Kidney epithelial cell (primary cell): ENCODE data around the gene PRELID3B. TPM values are rescaled to one million over a fixed set of nuclear protein-coding genes. Genes with fewer than 3 reads are reported as not detected.

Experiments
- DNase-seq: peaks from one replicate; pipeline ENCODE4 v3.0.0-alpha.2; 2010; ENCODE audit warnings: low read depth
- H3K27me3 ChIP-seq: 2 replicates; pipeline ENCODE4 v1.6.0; 2011; ENCODE audit warnings: low read length; ENCODE audit not compliant: control insufficient read depth, insufficient read depth
- H3K36me3 ChIP-seq: 2 replicates; pipeline ENCODE4 v1.5.1; 2011; ENCODE audit warnings: low read length; ENCODE audit not compliant: control insufficient read depth, insufficient read depth
- H3K4me3 ChIP-seq: 2 replicates; pipeline ENCODE4 v1.5.1; 2011; ENCODE audit warnings: low read depth, mild to moderate bottlenecking, control low read depth, low read length
- CTCF ChIP-seq: IDR thresholded peaks from 2 replicates; pipeline ENCODE4 v1.5.1; 2011; ENCODE audit warnings: mild to moderate bottlenecking, moderate library complexity, low read length, control low read depth, inconsistent platforms; ENCODE audit not compliant: insufficient read depth, poor library complexity, severe bottlenecking
- total RNA-seq: library from RNA; depleted of rRNA; stranded (reverse); fragments of >200 nt; gene quantifications from 2 replicates; pipeline ENCODE4 v1.2.3, GENCODE V29; 2015

The PRELID3B gene
- total RNA-seq, 1 donor from 2014 or later: 61.5 TPM

DNA sequence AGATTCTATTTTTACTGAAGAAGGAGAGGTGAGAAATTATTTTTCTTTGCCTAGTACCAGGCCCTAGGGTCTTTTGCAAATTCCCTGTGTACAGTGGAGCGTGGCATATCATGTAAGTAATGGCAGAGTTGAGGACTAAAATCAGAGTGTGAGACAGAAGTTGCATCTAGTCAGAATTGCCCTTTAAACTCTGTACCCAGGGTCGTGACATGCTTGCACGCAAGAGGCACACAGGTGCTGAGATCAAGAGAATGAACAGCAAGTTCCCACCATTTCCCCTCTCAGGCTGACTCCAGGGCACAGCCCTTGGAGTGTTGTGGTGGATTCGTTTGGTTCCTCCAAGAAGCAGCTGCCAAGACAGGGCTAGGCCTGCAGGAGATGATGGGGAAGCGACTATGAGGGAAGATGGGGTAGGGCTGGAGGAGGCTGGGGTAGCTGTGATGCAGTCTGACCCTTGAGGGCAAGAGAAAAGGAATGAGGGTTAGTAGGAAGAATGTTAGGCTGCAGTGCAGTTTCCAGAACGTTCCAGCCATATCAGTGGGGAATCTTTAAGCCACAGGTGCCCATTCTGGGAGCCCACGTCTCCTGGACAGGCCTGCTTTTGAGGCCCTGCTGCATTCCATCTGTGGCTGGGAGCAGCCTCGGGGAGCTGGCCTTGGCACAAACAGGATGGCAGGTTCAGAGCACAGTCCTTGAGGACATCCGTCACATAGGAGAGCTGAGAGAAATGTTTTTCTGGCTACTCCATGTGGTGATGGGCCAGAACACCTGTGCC is 54.6 kb downstream of the PRELID3B start:
- H3K36me3 ChIP-seq: peaks cover 1% of the 10 kb centered on the region
- H3K27me3 ChIP-seq: no peaks in the 10 kb centered on the region
- TF ChIP-seq CTCF: no peak
- no peak overlapping the region for H3K4me3 ChIP-seq
- no peak for DNase-seq

GRCh38 chr20:58986968-58987517 is 55.5 kb downstream of the PRELID3B start:
- Histone ChIP-seq H3K36me3 (no peaks in the 10 kb centered on the region), H3K4me3 (no peak overlapping the region), H3K27me3 (no peaks in the 10 kb centered on the region)
- no peak for TF ChIP-seq CTCF
- no peak for DNase-seq

DNA sequence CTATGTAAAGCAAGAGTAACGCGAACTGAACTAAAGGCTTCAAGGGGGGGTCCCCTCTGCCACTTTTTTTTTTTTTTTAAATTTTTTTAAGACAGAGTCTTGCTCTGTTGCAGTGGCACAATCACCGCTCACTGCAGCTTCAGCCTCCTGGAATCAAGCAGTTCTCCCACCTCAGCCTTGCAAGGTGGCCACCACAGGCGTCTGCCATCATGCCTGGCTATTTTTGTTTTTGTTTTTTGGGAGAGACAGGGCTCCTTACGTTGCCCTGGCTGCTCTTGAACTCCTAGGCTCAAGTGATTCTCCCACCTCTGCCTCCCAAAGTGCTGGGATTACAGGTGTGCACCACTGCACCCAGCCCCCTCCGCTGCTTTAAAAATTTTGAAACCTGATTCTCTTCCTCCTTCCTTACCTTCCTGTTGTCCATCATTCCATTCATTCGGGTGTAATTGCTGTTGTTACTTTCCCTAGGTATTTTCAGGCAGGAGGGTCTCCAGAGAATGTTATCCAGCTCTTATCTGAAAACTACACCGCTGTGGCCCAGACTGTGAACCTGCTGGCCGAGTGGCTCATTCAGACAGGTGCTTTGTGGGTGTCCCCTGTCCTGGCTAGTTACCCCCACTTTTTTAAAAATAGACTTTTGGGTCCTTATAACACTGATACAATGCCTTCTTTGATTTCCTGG is 56.2 kb downstream of the PRELID3B start:
- H3K27me3 ChIP-seq: no peaks in the 10 kb centered on the region
- no peak for DNase-seq
- H3K36me3 ChIP-seq: no peaks in the 10 kb centered on the region
- no peak for TF ChIP-seq CTCF
- H3K4me3 ChIP-seq: no peak overlapping the region

DNA sequence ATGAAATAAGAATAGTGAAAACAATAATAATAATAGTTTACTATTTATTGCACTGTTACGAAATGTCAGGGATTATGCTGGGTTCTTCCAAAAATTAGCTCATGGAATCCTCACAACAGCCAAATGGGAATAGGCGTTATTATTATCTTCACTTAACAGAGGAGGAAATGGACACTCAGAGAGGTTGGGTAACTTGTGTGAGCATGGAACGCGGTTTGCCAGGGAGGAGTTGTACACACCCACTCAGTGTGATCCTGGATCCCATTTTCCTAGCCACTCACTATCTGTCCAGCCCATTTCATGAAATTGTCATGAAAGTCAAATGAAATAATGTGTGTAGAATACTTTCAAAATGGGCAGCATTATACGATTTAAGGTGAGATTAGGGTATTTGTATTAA is 56.9 kb downstream of the PRELID3B start:
- Histone ChIP-seq H3K4me3 (no peak overlapping the region), H3K27me3 (no peaks in the 10 kb centered on the region), H3K36me3 (no peaks in the 10 kb centered on the region)
- TF ChIP-seq CTCF: no peak
- no peak for DNase-seq

DNA sequence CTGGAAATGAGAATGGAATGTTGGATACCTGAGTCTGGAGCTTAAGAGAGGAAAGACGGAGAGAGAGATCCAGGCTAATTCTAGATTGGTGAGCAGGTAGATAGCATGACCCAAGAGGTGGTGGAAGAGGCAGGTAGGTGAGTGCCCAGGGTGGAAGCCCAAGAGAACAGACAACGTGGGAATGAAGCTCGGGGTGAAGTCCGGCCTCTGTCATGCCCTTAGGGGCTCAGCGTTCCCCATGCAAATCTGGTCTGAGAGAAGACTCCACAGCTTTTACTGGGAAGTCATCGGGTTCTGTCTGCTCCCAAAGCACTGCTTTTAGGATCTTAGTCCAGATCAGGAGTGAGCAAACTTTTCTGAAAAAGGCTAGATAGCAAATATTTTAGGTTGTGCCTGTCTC is 57.9 kb downstream of the PRELID3B start:
- DNase-seq: no peak
- Histone ChIP-seq H3K27me3 (no peaks in the 10 kb centered on the region), H3K4me3 (no peak overlapping the region), H3K36me3 (no peaks in the 10 kb centered on the region)
- TF ChIP-seq CTCF: no peak

Other genes starting within 250 kb of the PRELID3B start
- 0.07 and 1.3 TPM in 2 replicates for gene GNAS-AS1, start 191.9 kb downstream of the PRELID3B start, total RNA-seq
- 851 and 877 TPM in 2 replicates for gene GNAS, start 190.1 kb downstream of the PRELID3B start, total RNA-seq
- gene NELFCD, start 61.5 kb downstream of the PRELID3B start, total RNA-seq: 43.7 and 49.2 TPM in 2 replicates
- 109 and 121 TPM in 2 replicates for gene CTSZ, start 35.5 kb downstream of the PRELID3B start, total RNA-seq
- not detected in 2 replicates for gene TUBB1, start 23.4 kb downstream of the PRELID3B start, total RNA-seq
- gene ATP5F1E, start 10.5 kb downstream of the PRELID3B start, total RNA-seq: 26.9 and 33.8 TPM in 2 replicates
- not detected in 2 replicates for gene ZNF831, start 121.0 kb upstream of the PRELID3B start, total RNA-seq